Measurements from ENCODE around the gene MPV17L2.
"Not testable (repeated sequence)": the region's sequence is repeated elsewhere in the genome, so short reads cannot be mapped to it uniquely, and the experiment has no call there.

Gene MPV17L2

DNA sequence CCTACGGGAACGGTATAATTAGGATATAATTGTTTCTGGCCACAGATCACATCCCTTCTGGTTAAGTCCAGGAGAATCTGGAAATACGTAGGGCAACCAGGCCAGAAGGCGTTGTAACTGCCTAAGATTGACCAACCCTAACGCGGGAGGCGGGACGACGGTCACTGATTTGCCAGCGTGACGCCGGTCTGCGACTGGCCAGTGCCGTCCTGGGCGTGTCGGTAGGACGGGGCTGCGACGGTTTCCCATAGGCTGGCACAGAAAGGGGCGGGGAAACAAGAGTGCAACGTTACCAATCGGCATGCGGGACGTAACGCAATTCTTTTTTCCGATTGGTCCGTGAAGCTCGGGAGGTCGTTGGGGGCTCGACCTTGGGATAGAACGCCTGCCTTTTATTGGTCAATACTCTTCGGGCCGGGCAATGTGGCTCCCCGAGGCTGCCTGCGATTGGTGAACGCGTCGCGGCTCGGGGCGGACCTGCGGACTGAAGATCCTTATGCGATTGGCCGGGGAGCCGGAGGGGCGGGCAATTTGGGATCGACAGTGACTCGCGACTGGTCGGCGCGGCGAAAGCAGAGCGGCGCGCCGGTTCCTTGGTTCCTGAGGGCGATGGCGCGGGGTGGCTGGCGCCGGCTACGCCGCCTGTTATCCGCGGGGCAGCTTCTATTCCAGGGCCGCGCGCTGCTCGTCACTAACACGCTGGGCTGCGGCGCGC lies at the start of gene MPV17L2:
MPV17L2 (plus strand) TSS at position 546 of the 715 bp plus-strand sequence; CDS start at position 610, 64 bp downstream.
- peak; percentile 100 for DNase-seq

DNA sequence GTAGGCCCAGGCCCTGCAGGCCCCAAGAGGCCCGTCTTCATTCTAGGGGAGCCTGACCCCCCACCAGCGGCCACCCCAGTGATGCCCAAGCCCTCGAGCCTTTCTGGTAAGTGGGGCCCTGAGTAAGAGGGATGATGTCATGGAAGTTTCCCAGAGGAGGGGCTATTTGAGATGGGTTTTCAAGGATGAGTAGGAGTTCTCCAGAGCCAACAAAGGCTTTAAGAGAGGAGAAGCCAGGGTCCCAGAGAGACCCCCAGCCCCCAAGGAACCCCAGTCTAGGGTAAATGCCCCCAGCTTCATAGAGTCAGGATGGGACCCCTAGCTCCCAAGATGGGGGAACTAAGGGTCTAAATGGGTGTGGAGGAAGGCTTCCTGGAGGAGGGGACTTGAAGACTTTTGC lies 49.1 kb upstream of the MPV17L2 start:
- no peak for DNase-seq

GRCh38 chr19:18144361-18144760 lies 48.7 kb upstream of the MPV17L2 start:
- no peak for DNase-seq

DNA sequence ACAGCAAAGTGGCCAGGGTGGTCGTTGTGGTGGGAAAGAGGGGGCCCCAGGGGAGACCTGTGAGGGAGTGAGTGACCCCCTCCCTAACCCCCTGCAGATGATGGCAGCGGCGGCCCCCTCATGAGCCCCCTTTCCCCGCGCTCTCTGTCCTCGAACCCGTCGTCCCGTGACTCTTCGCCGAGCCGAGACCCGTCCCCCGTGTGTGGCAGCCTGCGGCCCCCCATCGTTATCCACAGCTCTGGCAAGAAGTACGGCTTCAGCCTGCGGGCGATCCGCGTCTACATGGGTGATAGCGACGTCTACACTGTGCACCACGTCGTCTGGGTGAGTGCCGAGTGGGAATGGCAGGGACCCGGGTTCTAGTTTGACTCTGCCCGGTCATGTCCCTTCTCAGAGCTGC lies 48.1 kb upstream of the MPV17L2 start:
- no peak for DNase-seq

DNA sequence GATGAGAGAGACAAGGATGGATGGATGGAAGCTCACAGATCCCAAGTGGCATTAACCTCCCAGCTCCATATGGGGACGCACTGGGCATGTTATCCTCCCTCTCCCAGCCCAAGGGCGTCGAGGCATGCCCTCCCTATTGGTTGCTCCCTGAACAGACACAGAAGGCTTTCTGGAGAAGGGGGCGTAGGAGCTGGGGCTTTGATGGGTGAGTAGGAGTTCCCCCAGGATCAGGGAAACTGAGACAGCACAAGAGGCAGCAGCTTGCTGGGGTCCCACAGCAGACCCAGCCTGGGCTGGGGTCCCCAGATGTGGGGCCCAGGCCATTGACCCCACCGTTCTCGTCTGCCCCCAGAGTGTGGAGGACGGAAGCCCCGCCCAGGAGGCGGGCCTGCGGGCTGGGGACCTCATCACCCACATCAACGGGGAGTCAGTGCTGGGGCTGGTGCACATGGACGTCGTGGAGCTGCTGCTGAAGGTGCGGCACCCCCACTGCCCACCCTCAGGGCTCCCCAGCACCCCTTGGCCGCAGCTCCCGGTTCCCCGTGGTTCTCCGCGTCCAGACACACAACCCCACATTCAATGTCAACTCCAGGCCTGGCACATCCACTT lies 47.5 kb upstream of the MPV17L2 start:
- DNase-seq = no peak

GRCh38 chr19:18147396-18147795 lies 45.6 kb upstream of the MPV17L2 start:
- no peak for DNase-seq

DNA sequence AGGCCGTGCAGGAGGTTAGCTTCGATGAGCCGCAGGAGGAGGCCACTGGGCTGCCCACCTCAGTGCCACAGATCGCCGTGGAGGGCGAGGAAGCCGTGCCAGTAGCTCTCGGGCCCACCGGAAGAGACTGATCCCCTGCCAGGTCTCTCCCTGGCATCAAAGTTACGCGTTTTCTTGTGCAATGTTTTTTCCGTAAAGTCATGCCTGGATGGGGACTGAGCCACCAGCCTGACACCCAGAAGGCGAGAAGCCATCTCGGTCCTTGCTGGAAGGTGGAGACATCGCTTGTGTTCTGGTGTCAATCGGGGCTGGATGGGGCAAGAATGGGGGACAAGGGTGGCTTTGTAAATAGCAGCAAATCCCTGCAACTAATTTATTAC lies 43.4 kb upstream of the MPV17L2 start:
- DNase-seq = no peak

- no peak for DNase-seq
Observed at GRCh38 chr19:18150776-18151624, 42.0 kb upstream of the MPV17L2 start.

DNA sequence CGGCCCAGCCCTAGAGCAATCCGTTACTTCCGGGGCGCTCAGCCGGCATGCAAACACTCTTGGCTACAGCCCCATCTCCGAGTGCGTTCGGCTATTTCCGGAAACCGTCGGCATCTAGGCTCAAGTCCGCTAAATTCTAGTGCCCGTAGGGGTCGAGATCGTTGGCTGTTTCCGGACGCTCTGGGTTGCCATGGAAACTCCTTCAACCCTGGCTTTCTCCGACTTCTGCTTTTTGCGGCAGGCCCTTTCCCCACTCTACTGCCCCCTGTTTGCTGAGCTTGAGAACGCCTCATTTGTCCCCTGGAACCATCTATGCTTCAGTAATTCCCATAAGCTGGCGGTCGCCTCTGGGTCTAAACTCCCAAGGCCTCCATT lies 40.6 kb upstream of the MPV17L2 start:
- peak; percentile 98 for DNase-seq

GRCh38 chr19:18152817-18153555 lies 40.0 kb upstream of the MPV17L2 start, which contains the start of gene PIK3R2:
Gene PIK3R2 (plus strand): TSS chr19:18153163. CDS start chr19:18155880, 2,717 bp downstream.
- peak; percentile 99 for DNase-seq

DNA sequence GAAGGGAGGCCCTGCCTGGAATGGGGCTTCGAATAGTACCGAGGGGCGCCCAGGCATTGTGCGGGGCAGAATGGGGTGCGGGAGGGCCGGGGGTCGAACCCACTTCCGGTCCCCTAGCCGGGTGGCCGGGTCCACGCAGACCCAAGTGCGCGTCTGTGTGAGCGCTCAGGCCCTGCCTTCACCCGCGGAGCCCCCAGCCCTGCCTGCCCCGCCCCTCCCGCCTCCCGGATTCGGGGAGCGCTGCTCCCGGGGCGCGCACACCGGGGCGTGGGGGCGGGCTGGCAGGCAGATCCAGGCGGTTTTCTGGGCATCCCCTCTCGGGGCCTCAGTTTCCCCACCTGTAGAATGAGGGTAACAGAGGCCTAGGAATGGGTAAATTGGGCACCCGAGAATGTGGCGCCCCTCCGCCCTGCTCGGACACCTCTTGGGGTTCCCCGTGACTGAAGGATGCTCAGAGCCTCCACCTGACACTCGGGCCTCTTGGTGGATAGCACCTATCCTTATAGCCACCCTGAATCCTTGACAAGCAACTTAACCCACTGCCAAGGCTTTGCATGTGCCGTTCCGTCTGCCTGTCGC lies 39.4 kb upstream of the MPV17L2 start:
- DNase-seq = peak; percentile 23

DNA sequence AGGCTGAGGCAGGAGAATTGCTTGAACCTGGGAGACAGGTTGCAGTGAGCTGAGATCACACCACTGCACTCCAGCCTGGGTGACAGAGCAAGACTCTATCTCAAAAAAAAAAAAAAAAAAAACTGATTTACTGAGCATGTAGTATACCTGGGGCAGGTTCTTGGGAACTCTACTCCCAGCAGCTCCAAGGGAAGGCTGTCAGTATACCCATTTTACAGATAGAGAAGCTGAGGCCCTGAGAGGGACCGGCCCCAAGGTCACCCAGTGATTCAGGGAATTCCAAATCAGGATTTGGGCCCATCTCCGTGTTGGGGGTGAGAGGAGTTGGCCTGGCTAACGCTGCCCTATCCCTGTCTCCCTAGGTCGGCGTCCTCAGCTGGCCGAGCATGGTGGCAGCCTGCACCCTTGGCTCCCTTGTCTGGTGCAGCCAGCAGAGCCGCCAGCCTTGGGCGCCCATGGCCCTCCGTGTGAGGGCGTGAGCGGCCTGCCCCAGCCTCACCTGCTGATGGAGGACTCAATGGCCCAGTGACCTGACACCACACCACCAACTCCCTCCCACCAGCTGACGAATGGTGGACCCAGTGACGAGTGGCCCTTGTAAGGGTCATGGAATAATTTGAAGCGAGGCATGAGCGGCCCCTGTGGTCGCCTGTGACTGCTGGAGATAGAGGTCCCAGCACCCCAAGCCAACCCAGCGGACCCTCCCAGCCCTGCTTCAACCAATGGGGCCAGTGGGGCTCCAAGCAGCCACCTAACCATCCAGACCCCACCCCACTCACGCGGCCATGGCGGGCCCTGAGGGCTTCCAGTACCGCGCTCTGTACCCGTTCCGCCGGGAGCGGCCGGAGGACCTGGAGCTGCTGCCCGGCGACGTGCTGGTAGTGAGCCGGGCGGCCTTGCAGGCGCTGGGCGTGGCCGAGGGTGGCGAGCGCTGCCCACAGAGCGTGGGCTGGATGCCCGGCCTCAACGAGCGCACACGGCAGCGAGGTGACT lies 37.6 kb upstream of the MPV17L2 start:
- no peak for DNase-seq

GRCh38 chr19:18156268-18156667 lies 36.8 kb upstream of the MPV17L2 start:
- DNase-seq = no peak

- no peak for DNase-seq
Observed at GRCh38 chr19:18156841-18157464, 36.1 kb upstream of the MPV17L2 start.

DNA sequence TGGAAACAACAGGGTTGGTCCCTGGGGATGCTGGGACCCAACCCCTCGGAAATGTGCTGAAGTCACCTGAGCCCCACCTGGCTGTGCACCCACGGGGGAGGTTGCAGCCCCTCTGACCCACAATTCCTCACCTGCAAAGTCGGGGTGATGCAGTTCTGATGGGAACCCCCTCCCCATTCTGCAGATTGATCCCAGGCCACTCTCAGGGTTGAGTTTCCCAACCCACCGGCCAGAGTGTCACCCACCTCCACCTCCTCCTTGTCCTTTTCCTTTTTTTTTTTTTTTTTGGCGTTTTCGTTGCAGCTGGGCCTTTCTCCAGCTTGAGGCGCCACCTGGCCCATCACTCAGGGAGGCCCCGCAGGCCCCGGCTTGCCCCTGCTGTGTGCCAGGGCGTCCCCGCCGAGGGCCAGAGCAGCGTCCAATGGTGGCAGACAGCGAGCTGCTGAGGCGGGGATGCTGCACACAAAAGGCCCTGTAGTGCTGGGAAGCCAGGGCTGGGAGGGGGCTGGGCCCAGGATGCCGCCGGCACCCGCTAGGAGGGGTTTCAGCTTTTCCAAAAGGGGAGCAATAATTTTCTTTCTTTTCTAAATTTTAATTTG lies 35.5 kb upstream of the MPV17L2 start:
- no peak for DNase-seq

- DNase-seq = no peak
Observed at GRCh38 chr19:18158467-18158866, 34.6 kb upstream of the MPV17L2 start.

GRCh38 chr19:18159059-18159616 lies 33.9 kb upstream of the MPV17L2 start:
- DNase-seq = not testable (repeated sequence)

DNA sequence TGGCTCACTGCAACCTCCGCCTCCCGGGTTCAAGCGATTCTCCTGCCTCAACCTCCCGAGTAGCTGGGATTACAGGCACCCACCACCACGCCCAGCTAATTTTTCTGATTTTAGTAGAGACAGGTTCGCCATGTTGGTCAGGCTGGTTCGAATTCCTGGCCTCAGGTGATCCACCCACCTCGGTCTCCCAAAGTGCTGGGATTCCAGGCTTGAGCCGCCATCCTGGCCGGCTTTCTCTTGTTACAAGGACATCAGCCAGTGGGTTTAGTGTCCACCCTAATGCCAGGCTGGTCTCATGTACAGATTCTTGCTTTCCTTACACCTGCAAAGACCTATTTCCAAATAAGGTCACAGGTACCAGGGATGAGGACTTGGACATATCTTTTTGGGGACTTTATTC lies 33.2 kb upstream of the MPV17L2 start:
- DNase-seq = no peak

DNA sequence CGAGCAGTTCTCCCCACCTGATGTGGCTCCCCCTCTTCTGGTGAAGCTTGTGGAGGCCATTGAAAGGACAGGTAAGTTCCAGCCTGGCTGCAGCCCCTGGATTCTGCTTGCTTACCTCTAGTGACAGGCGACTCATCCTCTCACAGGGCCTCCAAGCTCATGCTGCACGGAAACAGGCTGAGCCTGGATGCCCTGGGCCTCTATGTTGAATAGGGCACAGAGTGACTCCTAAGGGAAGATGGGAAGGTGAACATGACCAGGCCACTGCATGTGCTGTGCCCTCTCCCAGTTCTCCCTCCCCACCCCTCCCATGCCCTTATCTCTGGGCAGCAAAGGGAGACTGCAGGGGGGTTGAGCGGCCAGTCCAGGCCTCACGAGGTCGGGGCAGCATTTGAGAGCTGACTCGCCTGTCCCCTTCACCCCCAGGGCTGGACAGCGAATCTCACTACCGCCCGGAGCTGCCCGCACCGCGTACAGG lies 32.5 kb upstream of the MPV17L2 start:
- DNase-seq = no peak
